ENCODE data around the gene EPOP.
"Not testable (repeated sequence)": the region's sequence is repeated elsewhere in the genome, so short reads cannot be mapped to it uniquely, and the experiment has no call there.

The EPOP gene

DNA sequence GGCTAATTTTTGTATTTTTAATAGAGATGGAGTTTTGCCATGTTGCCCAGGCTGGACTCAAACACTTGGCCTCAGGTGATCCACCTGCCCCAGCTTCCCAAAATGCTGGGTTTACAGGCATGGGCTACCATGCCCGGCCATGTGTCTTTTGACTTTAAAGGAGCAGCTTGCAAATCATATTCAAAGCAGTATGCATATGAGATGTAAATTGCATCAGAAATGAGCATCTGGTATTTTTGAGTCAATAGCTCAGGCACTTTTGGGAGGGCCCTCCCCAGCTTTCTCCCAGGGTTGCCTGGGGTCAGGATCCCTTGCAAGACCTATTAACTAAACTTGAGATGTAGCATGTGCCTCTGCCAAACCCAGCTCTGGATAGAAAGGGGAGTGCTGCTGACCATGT lies 21.5 kb downstream of the EPOP start:
- DNase-seq (ENCODE audit: low spot score) = no peak

DNA sequence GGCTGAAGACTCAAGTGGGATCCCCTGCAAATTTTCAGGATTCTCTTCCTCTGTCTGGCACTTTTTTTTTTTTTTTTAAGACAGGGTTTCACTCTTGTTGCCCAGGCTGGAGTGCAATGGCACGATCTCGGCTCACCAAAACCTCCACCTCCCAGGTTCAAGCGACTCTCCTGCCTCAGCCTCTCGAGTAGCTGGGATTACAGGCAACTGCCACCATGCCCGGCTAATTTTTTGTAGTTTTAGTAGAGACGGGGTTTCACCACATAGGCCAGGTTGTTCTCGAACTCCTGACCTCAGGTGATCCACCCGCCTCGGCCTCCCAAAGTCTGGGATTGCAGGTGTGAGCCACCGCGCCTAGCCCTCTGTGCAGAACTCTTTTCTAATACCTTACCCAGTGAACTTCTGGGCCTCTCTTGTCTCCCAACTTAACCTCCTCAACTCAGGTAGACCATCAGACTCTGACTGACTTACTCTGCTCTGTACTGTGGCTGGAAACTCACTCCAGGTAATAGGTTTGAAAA lies 24.0 kb downstream of the EPOP start:
- DNase-seq (ENCODE audit: low spot score) = not testable (repeated sequence)

DNA sequence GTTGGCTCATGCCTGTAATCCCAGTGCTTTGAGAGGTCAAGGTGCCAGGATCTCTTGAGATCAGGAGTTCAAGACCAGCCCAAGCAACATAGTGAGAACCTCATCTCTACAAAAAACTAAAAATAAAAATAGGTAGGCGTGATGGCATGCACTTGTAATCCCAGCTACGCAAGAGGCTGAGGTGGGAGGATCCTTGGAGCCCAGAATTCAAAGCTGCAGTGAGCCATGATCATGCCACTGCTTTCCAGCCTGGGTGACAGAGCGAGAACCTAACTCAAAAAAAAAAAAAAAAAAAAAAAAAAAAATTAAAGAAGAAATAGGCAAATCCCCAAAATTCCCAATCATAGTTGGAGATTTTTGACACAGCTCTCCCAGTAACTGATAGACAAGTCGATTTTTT lies 36.8 kb downstream of the EPOP start:
- no peak for DNase-seq (ENCODE audit: low spot score)

DNA sequence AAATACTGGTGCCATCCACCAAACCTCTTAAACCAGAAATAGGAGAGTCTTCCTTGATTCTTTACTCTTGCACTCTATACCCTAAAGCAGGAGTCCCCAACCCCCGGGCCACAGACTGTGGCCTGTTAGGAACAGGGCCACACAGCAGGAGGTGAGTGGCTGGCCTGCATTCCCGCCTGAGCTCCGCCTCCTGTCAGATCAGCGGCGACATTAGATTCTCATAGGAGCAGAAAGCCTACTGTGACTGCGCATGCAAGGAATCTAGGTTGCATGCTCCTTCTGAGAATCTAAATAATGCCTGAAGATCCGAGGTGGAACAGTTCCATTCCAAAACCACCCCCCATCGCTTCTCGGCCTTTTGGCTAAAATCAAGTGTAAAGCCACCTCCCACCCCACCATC lies 38.7 kb downstream of the EPOP start:
- DNase-seq (ENCODE audit: low spot score) = no peak

DNA sequence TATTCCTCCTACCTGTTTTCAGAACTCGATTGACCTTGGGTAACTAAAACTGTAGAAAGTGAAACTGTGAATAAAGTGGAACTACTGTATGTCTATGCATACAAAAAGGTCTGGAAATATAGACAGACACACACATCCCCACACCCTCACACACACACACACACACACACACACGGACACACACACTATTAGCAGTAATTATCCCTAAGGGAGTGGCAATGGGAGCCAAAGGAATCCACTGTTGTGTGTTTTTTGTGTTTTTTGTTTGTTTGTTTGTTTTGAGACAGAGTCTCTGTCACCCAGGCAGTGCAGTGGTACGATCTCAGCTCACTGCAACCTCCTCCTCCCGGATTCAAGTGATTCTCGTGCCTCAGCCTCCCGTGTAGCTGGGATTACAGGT lies 42.4 kb downstream of the EPOP start:
- DNase-seq (ENCODE audit: low spot score) = no peak

DNA sequence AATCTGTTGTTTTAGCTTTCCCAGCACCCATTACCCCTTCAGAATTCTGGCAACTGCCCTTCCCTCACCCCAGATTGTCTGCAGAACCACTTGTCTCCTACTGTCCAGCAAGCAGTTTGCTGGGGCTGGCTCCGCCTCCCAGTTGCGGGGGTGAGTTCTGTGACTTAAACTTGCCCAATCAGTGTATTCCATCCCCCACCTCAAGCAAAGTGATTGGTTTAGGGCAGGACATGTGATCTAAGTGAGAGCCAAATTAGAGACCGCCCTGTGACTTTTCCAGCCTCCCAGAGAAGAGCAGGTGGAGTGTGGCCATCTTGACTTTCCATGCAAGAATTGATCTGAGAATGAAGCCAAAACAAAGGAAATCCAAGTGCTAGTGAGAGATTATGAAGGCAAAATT lies 46.3 kb downstream of the EPOP start:
- DNase-seq (ENCODE audit: low spot score) = no peak

DNA sequence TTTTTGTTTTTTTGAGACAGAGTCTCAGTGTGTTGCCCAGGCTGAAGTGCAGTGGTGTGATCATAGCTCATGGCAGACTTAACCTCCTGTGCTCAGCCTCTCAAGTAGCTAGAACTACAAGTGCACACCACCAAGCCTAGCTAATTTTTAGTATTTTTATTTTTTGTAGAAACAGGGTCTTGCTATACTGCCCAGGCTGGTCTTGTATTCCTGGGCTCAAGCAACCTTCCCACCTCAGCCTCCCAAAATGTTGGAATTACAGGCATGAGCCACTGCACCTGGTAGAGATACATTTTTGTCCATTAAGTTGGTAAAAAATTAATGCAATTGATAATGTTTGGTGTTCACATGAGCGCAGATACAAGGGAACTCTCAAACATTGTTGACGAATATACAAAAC lies 46.8 kb downstream of the EPOP start:
- no peak for DNase-seq (ENCODE audit: low spot score)

DNA sequence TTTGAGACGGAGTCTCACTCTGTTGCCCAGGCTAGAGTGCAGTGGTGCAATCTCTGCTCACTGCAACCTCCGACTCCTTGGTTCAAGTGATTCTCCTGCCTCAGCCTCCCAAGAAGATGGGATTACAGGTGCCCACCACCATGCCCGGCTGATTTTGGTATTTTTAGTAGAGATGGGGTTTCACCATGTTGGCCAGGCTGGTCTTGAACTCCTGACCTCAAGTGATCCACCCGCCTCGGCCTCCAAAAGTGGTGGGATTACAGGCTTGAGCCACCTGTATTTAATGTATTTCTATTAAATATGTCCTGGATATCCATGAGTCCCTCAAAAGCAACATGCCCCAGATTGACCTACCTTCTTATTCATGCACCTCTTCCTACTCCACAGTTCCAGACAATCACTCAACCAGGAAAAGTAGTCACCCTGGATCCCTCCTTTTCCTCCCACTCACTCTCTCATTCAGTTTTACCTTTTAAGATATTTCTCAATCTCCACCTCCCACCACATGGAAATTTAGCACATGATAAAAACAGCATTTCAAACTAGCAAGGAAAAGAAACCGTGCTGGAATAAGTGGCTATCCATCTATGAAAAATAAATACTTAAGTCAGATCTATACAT lies 48.0 kb downstream of the EPOP start:
- not testable (repeated sequence) for DNase-seq (ENCODE audit: low spot score)

DNA sequence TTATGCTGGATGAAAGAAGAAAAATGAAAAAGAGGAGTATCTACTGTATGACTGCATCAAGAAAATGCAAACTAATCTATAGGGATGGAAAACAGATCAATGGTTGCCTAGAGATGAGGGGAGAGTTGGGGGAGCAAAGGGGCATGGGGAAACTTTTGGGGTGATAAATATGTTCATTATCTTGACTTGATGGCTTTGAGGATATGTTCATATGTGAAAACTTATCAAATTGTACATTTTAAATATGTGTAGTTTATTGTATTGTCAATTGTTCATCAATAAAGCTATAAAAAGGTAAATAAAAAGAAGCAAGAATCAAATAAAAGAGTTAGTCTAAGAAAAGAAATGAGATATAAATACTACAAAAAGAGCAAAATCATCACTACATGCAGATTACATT lies 49.3 kb downstream of the EPOP start:
- DNase-seq (ENCODE audit: low spot score) = no peak

DNA sequence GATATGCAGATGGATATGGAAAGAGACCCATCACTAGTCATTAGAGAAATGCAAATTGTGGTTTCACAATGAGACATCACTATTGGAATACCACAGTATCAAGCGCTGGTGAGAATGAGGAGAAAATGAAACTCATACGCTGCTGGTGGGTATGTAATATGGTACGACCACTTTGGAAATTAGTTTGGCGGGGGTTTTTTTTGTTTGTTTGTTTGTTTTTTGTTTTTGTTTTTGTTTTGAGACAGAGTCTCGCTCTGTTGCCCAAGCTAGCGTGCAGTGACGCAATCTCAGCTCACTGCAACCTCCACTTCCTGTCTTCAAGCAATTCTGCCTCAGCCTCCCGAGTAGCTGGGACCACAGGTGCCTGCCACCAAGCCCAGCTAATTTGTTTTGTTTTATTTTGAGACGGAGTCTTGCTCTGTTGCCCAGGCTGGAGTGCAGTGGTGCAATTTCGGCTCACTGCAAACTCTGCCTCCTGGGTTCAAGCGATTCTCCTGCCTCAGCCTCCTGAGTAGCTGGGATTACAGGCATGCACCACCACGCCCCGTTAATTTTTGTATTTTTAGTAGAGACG lies 49.9 kb downstream of the EPOP start:
- not testable (repeated sequence) for DNase-seq (ENCODE audit: low spot score)
